HAP-1 (cell line): ENCODE measurements around the gene RCN2.

Experiments used
- DNase-seq, 2 experiments: peaks; one replicate each; pipeline ENCODE4 v3.0.0-alpha.2; 2016 to 2020; ENCODE audit warnings: low spot score in 2 of 2
- H3K27me3 ChIP-seq: fragments of 250-450 bp; sonication (Bioruptor Pico); 2 replicates; pipeline ENCODE4 v1.5.1; 2020; ENCODE audit warnings: low read depth, mild to moderate bottlenecking, moderate library complexity
- H3K36me3 ChIP-seq: fragments of 250-450 bp; sonication (Bioruptor Pico); replicated peaks from 2 replicates; pipeline ENCODE4 v1.5.1; 2020; ENCODE audit warnings: mild to moderate bottlenecking
- H3K4me1 ChIP-seq: fragments of 250-450 bp; sonication (Bioruptor Pico); 2 replicates; pipeline ENCODE4 v1.5.1; 2020; ENCODE audit warnings: mild to moderate bottlenecking
- H3K4me3 ChIP-seq: fragments of 250-450 bp; sonication (Bioruptor Pico); 2 replicates; pipeline ENCODE4 v1.5.1; 2020; ENCODE audit warnings: mild to moderate bottlenecking, moderate library complexity
- H3K9me3 ChIP-seq: fragments of 250-450 bp; sonication (Bioruptor Pico); 2 replicates; pipeline ENCODE4 v1.5.1; 2020; ENCODE audit warnings: mild to moderate bottlenecking, moderate library complexity
- in situ Hi-C: fragments of 300-500 bp; cut with MboI; formaldehyde crosslinking; loops from 3 replicates; pipeline ENCODE4 v1.14.3; 2020; ENCODE audit warnings: low sequenced_read_pairs, inconsistent platforms, mixed read lengths

The RCN2 gene

DNA sequence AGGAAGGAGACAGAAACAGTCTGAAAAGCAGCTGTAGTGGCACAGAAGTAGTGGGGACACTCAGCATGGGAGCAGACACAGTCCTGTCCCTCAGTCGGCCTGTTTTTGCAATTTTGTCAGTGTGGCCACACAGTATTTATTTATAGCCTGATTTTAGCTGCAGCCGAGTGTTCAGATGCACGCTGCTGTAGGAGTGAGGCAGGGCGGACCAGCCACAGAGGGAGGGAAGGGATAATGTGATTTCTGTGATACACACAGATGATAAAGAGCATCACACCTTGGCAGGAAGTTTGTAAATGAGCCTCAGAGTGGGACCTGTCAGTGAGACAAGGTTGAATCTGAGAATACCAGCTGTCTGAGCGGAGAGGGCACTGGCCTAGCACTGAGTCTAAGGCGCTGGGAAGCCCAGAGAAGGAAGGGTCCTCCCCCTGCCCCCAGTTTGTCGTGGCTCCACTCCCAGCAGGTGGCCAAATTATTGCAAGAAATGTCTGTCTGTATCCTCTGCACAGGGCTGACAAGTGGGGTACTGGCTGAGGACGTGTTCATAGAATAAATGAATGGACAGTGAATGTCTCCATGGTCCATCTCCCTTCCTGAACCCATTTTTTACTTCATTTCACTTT, 67.2 kb downstream of the RCN2 start:
- Histone ChIP-seq H3K9me3 (no peaks in the 10 kb centered on the region), H3K4me3 (no peak overlapping the region), H3K27me3 (peaks cover 7% of the 10 kb centered on the region; the same call in 1 of the 2 replicates), H3K36me3 (no peaks in the 10 kb centered on the region), H3K4me1 (no peaks in the 10 kb centered on the region)
- in situ Hi-C loops, result no loop called here
- DNase-seq, result no peak

DNA sequence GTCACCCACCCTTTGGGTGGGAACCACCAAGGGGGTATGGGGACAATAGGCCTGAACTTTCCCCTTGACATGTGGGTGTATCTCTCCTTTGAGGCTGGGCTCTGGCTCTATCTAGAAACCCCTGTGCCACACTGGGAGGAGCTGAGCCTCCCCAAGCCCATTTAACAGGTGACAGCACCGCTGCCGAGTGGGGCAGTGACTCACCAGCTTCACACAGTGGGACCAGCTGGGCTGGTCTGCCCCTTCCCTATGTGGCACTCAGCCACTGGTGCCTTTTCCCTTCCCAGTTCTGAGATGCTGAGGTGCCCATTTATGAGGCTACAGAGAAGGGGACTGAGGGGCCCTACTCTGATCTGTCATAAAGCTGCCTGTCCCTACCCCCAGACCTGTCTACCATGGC, 68.4 kb downstream of the RCN2 start:
- Histone ChIP-seq H3K27me3 (peaks cover 7% of the 10 kb centered on the region; the same call in 1 of the 2 replicates), H3K4me1 (no peaks in the 10 kb centered on the region), H3K36me3 (no peaks in the 10 kb centered on the region), H3K4me3 (no peak overlapping the region), H3K9me3 (no peaks in the 10 kb centered on the region)
- in situ Hi-C loops, result no loop called here
- no peak for DNase-seq

DNA sequence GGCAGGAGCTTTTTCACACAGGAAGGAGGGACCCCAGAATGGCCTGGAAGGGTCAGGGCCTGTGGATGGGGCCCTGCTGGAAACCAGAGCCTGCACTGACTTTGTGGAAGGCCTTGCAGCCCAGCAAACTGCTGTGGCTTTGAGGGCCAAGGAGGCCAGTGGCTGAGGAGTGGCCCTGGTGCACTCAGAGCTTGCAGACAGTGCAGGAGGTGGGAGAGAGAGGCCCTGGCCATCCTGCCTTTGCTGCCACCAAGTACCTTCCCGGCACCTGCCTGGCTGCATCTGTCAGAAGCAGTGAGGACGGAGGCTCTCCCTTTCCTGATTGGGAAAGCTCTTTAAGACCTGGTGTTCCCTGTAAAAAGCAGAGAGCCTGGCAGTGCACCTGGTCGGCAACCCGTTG, 69.8 kb downstream of the RCN2 start:
- H3K9me3 ChIP-seq, result no peaks in the 10 kb centered on the region

DNA sequence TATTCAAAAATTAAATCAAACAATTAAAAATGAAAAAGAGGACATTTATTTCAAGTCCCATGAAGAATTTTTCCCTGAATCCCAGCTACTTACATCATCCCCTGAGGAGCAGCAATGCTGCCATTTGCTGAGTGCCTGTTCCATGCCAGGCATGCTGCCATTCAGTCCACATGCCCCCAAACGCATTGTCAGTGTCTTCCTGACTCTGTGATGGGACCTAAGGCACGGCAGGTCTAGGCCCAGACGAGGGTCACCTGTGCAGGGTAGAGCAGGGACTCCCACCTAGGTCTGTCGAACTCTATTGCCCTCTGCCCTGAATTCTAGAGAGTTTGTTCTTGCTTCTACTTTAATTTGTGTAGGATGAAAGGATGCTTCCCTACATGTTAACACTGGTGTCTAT, 70.4 kb downstream of the RCN2 start:
- H3K4me1 ChIP-seq, result no peaks in the 10 kb centered on the region
- in situ Hi-C loops, result no loop called here

More for the DNA sequence above, 69.8 kb downstream of the RCN2 start:
- H3K4me3 ChIP-seq, result no peak overlapping the region
- H3K36me3 ChIP-seq, result no peaks in the 10 kb centered on the region
- in situ Hi-C loops, result no loop called here
- no peaks in the 10 kb centered on the region for H3K4me1 ChIP-seq
- no peak for DNase-seq
- H3K27me3 ChIP-seq, result peaks cover 7% of the 10 kb centered on the region

DNA sequence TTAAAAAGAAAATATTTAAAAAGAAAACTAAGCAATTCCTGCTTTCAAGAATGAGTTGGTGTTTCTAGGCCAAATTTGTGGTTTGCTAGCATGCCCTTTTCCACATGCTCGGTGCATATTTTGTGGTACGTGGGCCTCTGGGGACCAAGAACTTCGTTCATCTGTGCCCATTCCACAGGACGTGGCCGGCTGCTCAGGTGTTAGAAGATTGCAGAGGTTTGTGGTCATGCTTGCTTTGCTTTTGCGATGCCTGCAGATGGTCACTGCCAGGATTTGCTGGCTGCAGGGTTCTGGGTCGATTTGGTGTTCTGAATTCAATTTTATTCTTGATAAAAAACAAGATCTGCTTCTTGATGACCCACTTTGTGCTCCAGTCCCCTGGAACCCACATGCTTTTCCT, 70.9 kb downstream of the RCN2 start:
- in situ Hi-C loops, result no loop called here
- Histone ChIP-seq H3K4me3 (no peak overlapping the region), H3K4me1 (no peaks in the 10 kb centered on the region), H3K9me3 (no peaks in the 10 kb centered on the region), H3K27me3 (peaks cover 12% of the 10 kb centered on the region), H3K36me3 (no peaks in the 10 kb centered on the region)
- DNase-seq, result no peak

More for the DNA sequence above, 70.4 kb downstream of the RCN2 start:
- H3K4me3 ChIP-seq, result no peak overlapping the region
- no peaks in the 10 kb centered on the region for H3K9me3 ChIP-seq
- DNase-seq, result no peak
- no peaks in the 10 kb centered on the region for H3K36me3 ChIP-seq
- H3K27me3 ChIP-seq, result peaks cover 12% of the 10 kb centered on the region

DNA sequence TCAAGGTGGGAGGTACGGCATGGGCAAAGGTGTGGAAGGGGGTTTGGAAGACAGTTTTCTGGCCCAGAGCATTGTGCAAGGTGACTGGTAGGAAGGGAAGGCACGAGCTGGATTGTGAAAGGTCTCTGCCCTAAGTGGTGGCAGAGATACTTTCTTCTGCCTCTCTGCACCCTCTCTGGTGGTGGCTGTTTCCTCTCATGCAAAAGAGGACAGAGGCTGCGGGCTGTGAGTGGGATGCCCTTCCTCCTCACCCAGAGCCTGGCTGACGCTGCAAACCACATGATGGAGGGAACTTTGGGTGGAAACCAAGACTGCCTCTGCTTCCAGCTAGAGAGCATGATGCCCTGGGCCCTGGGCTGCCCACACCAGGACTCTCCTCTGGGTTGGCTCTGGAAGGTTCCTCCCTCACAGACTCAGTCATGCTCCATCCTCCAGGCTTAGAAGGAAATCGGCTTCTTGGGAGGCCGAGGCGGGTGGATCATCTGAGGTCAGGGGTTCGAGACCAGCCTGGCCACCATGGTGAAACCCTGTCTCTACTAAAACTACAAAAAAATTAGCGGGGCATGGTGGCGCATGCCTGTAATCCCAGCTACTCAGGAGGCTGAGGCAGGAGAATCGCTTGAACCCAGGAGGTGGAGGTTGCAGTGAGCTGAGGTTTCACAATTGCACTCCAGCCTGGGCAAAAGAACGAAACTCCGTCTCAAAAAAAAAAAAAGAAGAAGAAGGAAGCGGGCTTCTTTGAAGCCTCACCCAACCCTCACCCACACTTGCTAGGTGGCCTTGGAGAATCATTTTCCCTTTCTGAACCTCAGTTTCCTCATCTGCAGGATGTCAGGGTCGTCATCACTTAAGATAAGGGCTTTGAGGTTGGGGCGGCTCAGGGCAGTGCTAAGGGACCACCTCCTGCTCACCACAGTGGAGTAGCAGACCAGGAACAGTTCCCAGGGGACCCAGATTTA, 71.7 kb downstream of the RCN2 start:
- DNase-seq, result no peak
- no peaks in the 10 kb centered on the region for H3K9me3 ChIP-seq
- H3K4me3 ChIP-seq, result no peak overlapping the region
- no peaks in the 10 kb centered on the region for H3K4me1 ChIP-seq
- no peaks in the 10 kb centered on the region for H3K36me3 ChIP-seq
- H3K27me3 ChIP-seq, result peaks cover 11% of the 10 kb centered on the region
- in situ Hi-C loops, result no loop called here
